Right lobe of liver (tissue), 6 donors: Measurements from ENCODE around the gene RSAD2. TPM values are rescaled to one million over a fixed set of nuclear protein-coding genes. Genes with fewer than 3 reads are reported as not detected.

Experiments
- ATAC-seq, 4 donors: fragments of 200-7000 bp; cut with Tn5 transposase; one replicate each; pipeline ENCODE4 v1.9.1; 2020; ENCODE audit warnings: mild to moderate bottlenecking in 4 of 4, moderate library complexity in 4 of 4
- DNase-seq, 3 donors: peaks; one replicate each; pipeline ENCODE4 v3.0.0-alpha.2; 2020
- H3K27ac ChIP-seq, 3 donors: fragments of 200-600 bp; one replicate each; pipeline ENCODE4 v1.8.0; 2022
- H3K27me3 ChIP-seq, 2 donors: fragments of 200-600 bp; one replicate each; pipeline ENCODE4 v1.8.0; 2022
- H3K36me3 ChIP-seq, 4 donors: fragments of 200-600 bp; sonication (generic) in 1 of 4; one replicate each; pipeline versions ENCODE4 v1.5.1 to v1.8.0; 2017 to 2022; ENCODE audit warnings: control low read depth in 1 of 4
- H3K4me1 ChIP-seq, 4 donors: fragments of 200-600 bp; sonication (generic) in 1 of 4; one replicate each; pipeline versions ENCODE4 v1.5.1 to v1.8.0; 2017 to 2022; ENCODE audit warnings: control low read depth in 1 of 4
- H3K4me3 ChIP-seq, 3 donors: fragments of 200-600 bp; one replicate each; pipeline ENCODE4 v1.8.0; 2022
- H3K9me3 ChIP-seq, 4 donors: fragments of 200-600 bp; sonication (generic) in 1 of 4; one replicate each; pipeline versions ENCODE4 v1.5.1 to v1.8.0; 2017 to 2022; ENCODE audit warnings: control low read depth in 1 of 4
- CTCF ChIP-seq, 4 donors: fragments of 200-600 bp in 3 of 4; fragments of 450-650 bp in 1 of 4; IDR thresholded peaks; one replicate each; pipeline versions ENCODE4 v1.5.1 to v1.8.0; 2016 to 2022; ENCODE audit warnings: antibody characterized with exemption in 4 of 4, mild to moderate bottlenecking in 2 of 4
- POLR2A ChIP-seq: fragments of 450-650 bp; IDR thresholded peaks from one replicate; pipeline ENCODE4 v1.6.1; 2017; ENCODE audit warnings: antibody characterized with exemption, mild to moderate bottlenecking
- WGBS: methylation state at CpG from one replicate; pipeline ENCODE4 v1.1.6; 2018; ENCODE audit warnings: low coverage, low lambda C conversion rate; ENCODE audit not compliant: insufficient coverage; ENCODE audit errors: missing lambda C conversion rate; 5-methylcytosine and 5-hydroxymethylcytosine counted together
- intact Hi-C, 2 donors: fragments of 100-400 bp; cut with DNase I; formaldehyde crosslinking; loops; one replicate each; pipeline versions ENCODE4 v1.11.2 to v1.14.1; 2022
- total RNA-seq, 6 experiments: library from RNA; depleted of rRNA in 2 of 6; stranded (reverse); fragments of >200 nt in 2 of 6; fragmentation: NEBNext Ultra II Directional in 3 of 6; extraction: Animal tissue kit (Norgen Biotek cat#: 25700) in 3 of 6; gene quantifications; one replicate each; pipeline versions ENCODE4 v1.1.0 to v1.2.4, GENCODE V29; 2016 to 2023
- donor health status: DM: no; HTN: yes; CAD: no.
- donor health status: DM: no; HTN: no; CAD: no.
- donor health status: DM: no; HTN: no; CAD: no.
- donor health status: DM: no; HTN: yes; CAD: no.
- donor health status: DM: no; HTN: yes; CAD: no.

The RSAD2 gene
- total RNA-seq, 6 experiments from 2014 or later = 0.37 to 2.7 (median 1.1) TPM

- Histone ChIP-seq H3K27ac (no peak overlapping the region), H3K4me3 (no peak overlapping the region), H3K4me1 (no peaks in the 10 kb centered on the region), H3K27me3 (no peaks in the 10 kb centered on the region), H3K9me3 (no peaks in the 10 kb centered on the region), H3K36me3 (no peaks in the 10 kb centered on the region)
- 93% methylated on average over 4 of the region's 5 CpGs for WGBS
- DNase-seq = no peak
- ATAC-seq = no peak
- intact Hi-C loops = no loop called here
- TF ChIP-seq CTCF (IDR thresholded peaks at IDR 0.05) (no peak), POLR2A (no peak)
Observed at GRCh38 chr2:6944555-6944954, 67.0 kb downstream of the RSAD2 start.

- TF ChIP-seq POLR2A (no peak), CTCF (IDR thresholded peaks at IDR 0.05) (no peak)
- no peak overlapping the region for H3K27ac ChIP-seq
- ATAC-seq (peak; percentile 34 to 81 (median 74)), DNase-seq (no peak)
- H3K9me3 ChIP-seq = no peaks in the 10 kb centered on the region
- WGBS = 57% methylated on average over 9 of the region's 9 CpGs
- no peaks in the 10 kb centered on the region for H3K36me3 ChIP-seq
- H3K27me3 ChIP-seq = no peaks in the 10 kb centered on the region
- no peak overlapping the region for H3K4me3 ChIP-seq
- H3K4me1 ChIP-seq = no peaks in the 10 kb centered on the region
- intact Hi-C loops = no loop called here
Observed at GRCh38 chr2:6945087-6945813, 67.7 kb downstream of the RSAD2 start.

GRCh38 chr2:6945821-6946220 is 68.2 kb downstream of the RSAD2 start:
- intact Hi-C loops = no loop called here
- no peaks in the 10 kb centered on the region for H3K4me1 ChIP-seq
- no peaks in the 10 kb centered on the region for H3K27me3 ChIP-seq
- no peak overlapping the region for H3K4me3 ChIP-seq
- no peaks in the 10 kb centered on the region for H3K36me3 ChIP-seq
- H3K9me3 ChIP-seq = no peaks in the 10 kb centered on the region
- TF ChIP-seq CTCF (IDR thresholded peaks at IDR 0.05) (no peak), POLR2A (no peak)
- no peak overlapping the region for H3K27ac ChIP-seq
- DNase-seq (no peak), ATAC-seq (no peak)

GRCh38 chr2:6946722-6947121 is 69.1 kb downstream of the RSAD2 start:
- H3K9me3 ChIP-seq = no peaks in the 10 kb centered on the region
- no peaks in the 10 kb centered on the region for H3K4me1 ChIP-seq
- no peak overlapping the region for H3K27ac ChIP-seq
- intact Hi-C loops = no loop called here
- no peaks in the 10 kb centered on the region for H3K36me3 ChIP-seq
- TF ChIP-seq POLR2A (no peak), CTCF (IDR thresholded peaks at IDR 0.05) (no peak)
- no peaks in the 10 kb centered on the region for H3K27me3 ChIP-seq
- ATAC-seq (no peak), DNase-seq (no peak)
- 85% methylated on average over 2 of the region's 2 CpGs for WGBS
- H3K4me3 ChIP-seq = no peak overlapping the region

Other genes with a start within 250 kb of the RSAD2 start
- 1 to 10 TPM; 1.9 to 5.1 (median 3.8) TPM for gene CMPK2, start 11.9 kb upstream of the RSAD2 start, total RNA-seq
- 1 to 10 TPM; 1.2 to 3.2 (median 2.0) TPM for gene RNF144A, start 39.6 kb downstream of the RSAD2 start, total RNA-seq